NCI-H2171 treated with DMSO at 0.1 percent for 48 hours (cell line): ENCODE data around the gene EEF1A2.
"Not testable (repeated sequence)": the region's sequence is repeated elsewhere in the genome, so short reads cannot be mapped to it uniquely, and the experiment has no call there.

Source experiments
- DNase-seq: peaks from one replicate; lab custom pipeline; 2025; lab: John Stamatoyannopoulos, UW

EEF1A2 gene

DNA sequence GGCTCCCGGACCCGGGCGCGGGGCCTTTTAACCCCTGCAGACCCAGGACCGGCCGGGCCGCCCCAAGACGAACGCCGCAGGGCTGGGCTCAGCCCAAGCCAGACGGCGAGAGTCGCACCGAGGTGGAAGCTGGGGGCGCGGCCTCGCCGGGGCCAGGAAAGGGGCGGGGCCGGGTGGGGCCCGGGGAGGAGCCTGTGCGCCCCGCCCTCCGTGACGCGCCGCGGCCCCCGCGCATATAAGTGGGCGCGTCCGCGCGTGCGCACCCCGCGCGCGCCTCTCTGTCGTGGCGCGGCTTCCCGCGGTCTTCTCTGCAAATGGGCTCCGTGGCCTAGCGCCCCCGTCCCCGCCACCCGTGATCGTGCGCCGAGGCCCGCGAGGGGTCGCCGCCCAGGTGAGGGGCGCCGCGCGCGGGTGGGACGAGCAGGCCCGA lies 21.6 kb upstream of the EEF1A2 start, which contains the start of gene PPDPF:
TSS of gene PPDPF (plus strand) at position 262 of the 430 bp plus-strand sequence. CDS start 544 bp downstream, outside the sequence.
- peak; percentile 77 for DNase-seq

DNA sequence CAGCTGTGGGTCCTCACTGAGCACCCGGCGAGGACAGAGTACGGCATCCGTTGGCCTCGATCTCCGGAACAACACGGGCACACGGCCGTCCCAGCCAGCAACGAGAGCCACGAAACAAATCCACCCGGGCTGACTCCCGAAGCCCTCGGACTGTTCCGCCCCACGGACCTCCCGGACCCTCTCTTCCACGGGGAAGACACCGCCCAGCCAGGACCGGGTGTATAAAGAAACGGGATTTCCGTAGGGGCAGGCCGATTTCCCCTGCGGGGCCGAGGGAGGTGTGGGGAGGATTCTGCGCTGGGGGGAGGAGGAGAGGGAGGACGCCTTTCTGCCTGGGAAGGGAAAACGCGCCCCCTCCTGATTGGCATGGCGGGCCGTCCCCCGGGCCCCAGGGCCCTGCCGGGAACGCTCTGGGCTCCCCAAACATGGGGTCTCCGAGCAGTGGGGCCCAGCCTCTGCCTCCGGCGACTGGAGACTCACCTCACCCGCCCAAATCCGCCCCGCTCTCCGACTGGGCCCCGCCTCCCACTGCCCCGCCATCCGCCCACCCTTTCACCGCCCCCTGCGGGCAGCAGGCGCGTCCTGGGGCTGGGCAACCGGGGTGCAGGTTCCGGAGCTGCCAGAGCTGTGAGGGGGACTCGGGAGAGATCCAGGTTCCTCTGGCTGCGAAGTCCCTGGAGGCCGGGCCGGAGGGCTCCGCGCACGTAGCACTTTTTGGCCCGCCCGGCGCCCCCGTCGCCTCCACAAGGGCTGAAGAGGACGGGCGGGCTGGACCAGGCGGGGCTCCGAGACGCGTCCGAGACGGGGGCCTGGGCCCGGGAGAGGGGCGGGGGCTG lies 21.0 kb upstream of the EEF1A2 start:
- peak; percentile 77 for DNase-seq

DNA sequence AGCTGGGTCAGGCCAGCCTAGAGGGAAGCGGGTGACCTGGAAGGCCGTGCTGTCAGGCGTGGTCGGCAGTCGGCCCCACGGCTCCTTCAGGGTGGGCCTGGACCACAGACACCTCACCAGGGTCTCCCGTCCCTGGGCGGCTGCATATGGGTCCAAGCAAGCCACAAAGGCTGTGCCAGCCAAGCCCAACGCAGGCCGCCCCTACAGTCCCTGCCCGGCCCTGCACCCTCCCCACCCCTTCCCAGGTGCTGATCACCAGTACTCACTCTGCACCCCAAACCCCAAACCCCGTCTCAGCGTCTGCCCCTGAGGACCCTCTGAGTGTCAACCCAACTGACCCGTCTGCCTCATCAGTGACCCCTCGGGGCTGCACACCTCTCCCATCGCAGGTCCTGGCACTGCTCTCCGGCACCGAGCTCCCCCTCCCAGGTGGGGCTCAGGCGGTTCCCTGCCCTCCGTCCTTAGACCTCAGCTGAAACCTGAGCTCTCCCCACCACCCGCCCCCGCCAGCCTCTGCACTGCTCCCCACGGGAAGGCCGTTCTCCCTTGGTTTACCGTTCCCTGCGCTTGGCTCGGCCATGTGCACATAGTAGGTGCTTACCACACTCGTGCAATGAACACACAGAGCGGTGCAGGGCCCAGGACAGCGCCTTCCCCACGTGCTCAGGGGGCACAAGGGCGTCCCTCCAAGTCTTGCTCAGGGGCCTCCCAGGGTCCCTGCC lies 20.2 kb upstream of the EEF1A2 start:
- no peak for DNase-seq

DNA sequence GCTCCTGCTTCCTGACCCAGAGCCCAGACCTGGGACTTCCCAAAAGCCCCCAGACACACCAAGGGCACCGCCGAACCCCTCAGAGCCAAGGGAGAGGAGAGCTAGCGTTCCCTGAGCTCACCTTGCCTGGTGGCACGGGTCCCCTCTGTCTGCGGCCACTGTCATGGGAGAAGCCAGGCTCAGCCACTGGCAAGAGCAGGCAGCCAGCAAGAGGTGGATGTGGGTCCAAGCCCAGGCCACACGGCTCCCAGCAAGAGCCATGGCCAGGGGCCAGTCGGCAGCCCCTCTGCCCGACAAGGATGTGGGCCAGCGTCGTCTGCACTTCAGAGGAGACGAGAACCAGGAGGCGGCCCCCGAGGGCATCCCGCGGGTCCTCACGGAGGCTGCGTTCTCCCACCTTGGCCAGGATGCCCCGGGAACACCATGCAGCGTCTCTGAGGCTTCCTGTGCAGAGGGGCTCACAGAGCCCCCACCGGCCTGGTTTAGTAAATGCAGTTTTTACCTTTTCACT lies 19.5 kb upstream of the EEF1A2 start:
- DNase-seq, result no peak

DNA sequence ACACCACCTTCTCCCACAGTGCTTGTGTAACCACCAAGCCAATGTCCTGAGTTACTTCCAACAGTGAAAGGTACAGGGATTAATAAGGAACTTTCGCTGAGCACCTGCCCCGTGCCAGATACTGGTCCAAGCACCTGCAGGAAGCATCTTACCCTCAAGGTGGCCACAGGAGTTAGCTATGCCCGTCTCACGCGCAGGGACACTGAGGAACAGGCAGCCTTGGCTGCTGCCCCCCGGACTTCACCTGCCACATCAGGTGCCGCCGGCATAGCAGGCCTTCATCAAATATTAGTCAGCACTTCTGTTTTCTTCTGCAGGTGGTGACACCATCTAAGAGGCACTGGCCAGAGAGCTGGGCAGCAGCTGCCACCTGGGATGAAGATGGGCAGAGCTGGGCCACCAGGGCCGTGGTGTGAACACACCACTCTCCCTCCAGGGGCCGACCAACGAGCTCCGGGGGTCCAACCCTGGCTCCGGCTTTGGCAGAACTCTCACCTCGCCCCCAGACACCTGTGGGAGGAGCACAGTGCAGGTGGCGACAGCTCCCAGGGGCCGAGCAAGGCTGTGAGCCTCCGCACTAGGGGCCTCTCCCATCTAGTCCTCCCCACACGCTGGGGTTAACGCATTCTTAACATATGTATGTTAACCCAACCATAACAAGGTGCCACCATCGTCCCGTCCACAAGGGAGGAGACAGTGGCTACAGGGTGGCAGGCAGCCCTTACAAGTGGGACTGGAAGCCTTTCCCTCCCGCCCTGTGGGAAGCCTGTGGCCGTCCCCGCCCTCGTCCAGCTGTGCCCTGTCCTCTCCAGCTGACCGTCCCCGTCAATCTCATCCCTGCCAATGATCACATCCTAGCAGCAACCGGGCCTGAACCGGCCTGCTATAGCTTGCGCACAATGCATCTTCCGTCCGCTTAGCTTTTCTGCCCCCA lies 18.8 kb upstream of the EEF1A2 start:
- DNase-seq, result no peak

DNA sequence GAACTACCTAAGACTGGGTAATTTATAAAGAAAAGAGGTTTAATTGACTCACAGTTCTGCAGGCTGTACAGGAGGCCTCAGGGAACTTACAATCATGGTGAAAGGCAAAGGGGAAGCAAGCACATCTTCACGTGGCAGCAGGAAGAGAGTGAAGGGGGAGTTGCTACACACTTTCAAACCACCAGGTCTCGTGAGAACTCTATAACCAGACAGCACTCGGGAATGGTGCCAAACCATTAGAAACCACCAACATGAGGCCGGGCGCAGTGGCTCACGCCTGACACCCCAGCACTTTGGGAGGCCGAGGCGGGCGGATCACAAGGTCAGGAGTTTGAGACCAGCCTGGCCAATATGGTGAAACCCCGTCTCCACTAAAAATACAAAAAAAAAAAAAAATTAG lies 15.6 kb upstream of the EEF1A2 start:
- not testable (repeated sequence) for DNase-seq

DNA sequence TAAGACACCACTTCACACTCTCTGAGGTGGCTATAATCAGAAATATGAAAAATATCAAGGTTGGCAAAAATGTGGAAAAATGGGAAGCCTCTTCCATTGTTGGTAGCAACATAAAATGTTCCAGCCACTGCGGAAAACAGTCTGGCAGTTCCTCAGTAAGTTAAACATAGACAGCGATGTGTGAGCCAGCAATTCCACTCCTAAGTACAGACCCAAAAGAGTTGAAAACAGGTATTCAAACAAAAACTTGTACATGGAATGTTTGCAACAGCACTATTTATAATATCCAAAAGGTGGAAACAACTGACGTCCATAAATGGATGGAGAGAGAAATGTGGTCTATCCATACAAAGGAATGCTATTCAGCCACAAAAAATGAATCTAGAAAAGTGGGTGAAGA lies 14.3 kb upstream of the EEF1A2 start:
- no peak for DNase-seq

DNA sequence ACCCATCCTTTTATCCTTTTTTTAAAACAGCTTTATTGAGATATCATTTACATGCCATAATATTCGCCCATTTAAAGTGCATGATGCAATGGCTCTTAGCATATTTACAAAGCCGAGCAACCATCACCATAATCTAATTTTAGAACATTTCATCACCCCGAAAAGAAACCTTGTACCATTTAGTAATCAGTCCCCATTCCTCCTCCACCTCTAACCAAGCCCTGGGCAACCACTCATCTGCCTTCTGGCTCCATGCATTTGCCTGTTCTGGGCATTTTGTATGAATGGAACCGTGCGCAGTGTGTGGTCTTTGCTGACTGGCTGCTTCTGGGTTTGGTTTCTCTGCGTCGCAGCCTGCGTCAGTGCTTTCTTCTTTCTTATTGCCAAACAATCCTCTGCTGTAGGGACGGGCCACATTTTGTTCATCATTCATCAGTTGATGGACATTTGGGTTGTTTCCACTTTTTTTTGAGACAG lies 10.2 kb upstream of the EEF1A2 start:
- no peak for DNase-seq

DNA sequence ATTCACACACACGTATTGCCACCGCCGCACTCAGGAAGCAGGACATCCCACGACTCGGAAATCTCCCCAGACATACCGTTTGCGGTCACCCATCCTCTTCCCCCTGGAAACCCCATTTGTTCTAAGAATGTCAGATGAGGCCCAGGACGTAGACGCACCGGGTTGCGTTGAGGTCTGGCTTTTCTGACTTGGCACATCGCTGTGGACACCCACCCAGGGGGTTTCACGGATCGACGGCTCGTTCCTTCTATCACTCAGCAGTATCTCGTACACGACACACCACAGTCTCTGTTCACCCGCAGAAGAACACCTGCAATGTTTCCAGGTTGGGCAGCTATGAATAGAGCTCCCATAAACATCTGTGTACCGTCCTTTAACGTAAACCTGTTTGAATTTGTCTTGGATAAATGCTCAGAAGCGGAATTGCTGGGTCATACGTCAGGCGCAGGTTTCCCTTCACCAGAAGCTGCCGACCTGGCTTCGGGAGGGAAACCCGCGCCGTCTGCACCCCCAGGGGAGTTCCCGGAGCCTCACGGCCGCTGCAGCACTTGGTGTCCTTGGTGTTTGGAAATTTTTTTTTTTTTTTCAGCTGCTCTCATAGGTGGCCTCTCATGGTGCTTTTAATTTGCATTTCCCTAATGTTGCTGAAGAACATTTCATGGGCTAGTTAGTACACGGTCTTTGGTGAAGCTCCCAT lies 9.3 kb upstream of the EEF1A2 start:
- DNase-seq, result peak; percentile 95

DNA sequence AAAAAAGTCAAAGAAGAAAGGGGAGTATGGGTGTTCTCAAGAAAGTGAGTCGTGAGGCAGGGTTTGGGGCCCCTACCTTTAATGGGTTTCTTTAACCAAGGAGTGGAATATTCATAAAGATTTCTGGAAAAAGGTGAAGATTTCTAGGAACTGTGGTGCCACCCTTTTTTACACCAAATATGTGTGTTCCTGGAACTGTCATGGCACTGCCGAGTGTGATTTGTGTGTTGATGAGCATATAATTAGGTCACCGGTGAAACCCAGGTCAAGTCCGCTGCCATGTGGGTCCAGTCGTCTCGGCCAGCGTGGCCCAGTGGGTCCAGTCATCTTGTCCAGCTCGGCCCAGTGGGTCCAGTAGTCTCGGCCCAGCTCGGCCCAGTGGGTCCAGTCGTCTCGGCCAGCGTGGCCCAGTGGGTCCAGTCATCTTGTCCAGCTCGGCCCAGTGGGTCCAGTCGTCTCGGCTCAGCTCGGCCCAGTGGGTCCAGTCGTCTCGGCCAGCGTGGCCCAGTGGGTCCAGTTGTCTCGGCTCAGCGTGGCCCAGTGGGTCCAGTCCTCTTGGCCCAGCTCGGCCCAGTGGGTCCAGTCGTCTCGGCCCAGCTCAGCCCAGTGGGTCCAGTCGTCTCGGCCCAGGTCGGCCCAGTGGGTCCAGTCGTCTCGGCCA lies 8.3 kb upstream of the EEF1A2 start:
- DNase-seq, result no peak

- no peak for DNase-seq
Measured at GRCh38 chr20:63505723-63506122, 6.8 kb upstream of the EEF1A2 start.

DNA sequence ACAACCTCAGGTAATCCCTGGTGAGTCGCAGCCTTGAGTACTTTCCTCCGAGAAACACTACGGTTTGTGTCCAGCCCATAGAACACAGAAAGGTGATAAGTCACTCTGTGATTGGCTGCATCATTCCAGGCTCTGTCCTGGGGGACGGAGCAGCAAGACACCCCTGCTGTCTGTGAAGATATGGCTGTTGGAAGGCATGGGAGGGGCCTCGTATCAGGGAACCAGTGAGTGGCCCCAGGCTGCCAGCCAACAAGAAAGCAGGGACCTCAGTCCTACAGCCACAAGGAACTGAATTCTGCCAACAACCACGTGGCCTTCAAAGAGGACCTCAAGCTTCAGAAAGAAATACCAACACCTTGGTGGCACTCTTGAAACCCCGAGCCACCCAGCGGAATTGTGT lies 6.4 kb upstream of the EEF1A2 start:
- no peak for DNase-seq

DNA sequence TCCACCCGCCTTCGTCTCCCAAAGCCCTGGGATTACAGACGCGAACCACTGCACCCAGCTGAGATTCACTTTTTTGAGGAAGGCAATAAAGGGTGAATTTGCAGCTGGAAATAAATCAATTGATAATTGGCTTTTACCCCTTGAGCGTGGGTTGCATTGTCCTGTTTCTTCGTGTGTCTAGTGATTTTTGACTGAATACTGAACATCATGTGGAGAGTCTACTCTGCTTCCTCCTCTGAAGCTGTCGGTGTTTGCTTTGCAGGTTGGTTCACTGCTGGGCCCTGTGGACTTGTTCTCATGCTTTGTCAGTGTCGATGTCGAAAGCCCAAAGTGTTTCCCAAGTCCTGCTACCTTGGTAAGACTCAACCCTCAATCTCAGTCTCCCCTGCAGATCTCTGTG lies 5.8 kb upstream of the EEF1A2 start:
- DNase-seq, result no peak

DNA sequence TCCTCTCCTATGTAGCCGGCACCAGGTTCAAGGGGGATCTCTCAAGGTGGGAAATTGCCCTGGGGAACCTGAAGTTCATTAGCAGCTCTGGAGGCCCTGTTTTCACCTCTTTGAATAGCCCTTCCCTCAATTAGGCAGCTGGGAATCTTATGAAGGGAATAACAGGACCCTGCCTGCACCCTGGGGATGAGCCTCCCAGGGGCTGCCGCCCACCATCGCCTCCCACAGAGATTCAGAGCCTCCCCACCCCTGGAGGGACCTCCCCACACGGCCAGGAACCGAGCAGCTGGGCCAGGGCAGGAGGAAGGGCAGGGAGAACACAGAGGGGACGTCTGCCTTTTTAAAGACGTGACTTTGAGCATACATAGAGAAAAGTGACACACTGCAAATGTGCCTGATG lies 4.6 kb upstream of the EEF1A2 start:
- DNase-seq, result peak; percentile 52

DNA sequence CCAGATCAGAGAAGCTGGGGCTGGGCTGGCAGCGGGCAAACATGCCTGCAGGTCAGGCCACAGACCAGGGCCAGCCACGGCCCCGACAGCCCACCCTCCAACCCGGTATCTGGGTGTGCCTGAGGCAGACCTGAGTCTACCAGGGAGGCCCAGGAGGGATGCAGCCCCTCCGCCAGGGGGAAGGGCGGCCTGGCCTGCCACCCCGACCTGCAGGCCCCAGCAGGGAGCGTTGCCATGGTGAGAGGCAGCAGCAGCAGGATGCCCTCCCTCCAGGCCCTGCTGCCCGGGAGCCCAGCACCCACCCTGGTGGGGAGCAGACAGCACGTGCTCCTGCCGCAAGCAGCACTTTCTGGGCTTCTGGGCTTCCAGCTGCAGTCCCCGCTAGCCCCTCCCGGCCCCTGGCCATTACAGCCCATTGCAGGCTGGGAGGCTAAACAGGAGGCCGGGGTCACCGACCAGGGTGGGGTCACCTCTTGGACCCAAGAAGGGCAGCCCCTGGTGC lies 3.8 kb upstream of the EEF1A2 start:
- peak; percentile 89 for DNase-seq

GRCh38 chr20:63501818-63502670 lies 3.2 kb upstream of the EEF1A2 start:
- DNase-seq, result peak; percentile 99

GRCh38 chr20:63500902-63501817 lies 2.3 kb upstream of the EEF1A2 start:
- peak; percentile 68 for DNase-seq

- DNase-seq, result peak; percentile 11
Measured at GRCh38 chr20:63500151-63500901, 1.4 kb upstream of the EEF1A2 start.
